Vagina (tissue), 2 donors: ENCODE measurements around the gene FMNL2. TPM values are rescaled to one million over a fixed set of nuclear protein-coding genes. Genes with fewer than 3 reads are reported as not detected.

Source experiments
- DNase-seq, 2 donors: peaks; one replicate each; pipeline ENCODE4 v3.0.0-alpha.2; 2017; ENCODE audit errors: extremely low spot score in 2 of 2
- H3K27ac ChIP-seq: fragments of 200-600 bp; sonication (generic); one replicate; pipeline ENCODE4 v1.5.1; 2019
- H3K27me3 ChIP-seq: fragments of 200-600 bp; sonication (generic); one replicate; pipeline ENCODE4 v1.5.1; 2019
- H3K36me3 ChIP-seq, 2 donors: fragments of 200-600 bp; sonication (generic); one replicate each; pipeline ENCODE4 v1.5.1; 2017 to 2019
- H3K4me1 ChIP-seq: fragments of 200-600 bp; sonication (generic); one replicate; pipeline ENCODE4 v1.5.1; 2019
- H3K4me3 ChIP-seq, 2 donors: fragments of 200-600 bp; sonication (generic); 1 replicate in 1 of 2; 2 replicates in 1 of 2; pipeline ENCODE4 v1.5.1; 2016 to 2019
- H3K9me3 ChIP-seq: fragments of 200-600 bp; sonication (generic); one replicate; pipeline ENCODE4 v1.5.1; 2019
- CTCF ChIP-seq, 3 experiments: fragments of 450-650 bp in 2 of 3; fragments of 200-600 bp in 1 of 3; sonication (generic) in 1 of 3; IDR thresholded peaks; one replicate each; pipeline ENCODE4 v1.5.1; 2017 to 2019; ENCODE audit warnings: antibody characterized with exemption in 3 of 3, mild to moderate bottlenecking in 2 of 3, moderate library complexity in 2 of 3
- POLR2A ChIP-seq, 2 donors: fragments of 450-650 bp; IDR thresholded peaks; one replicate each; pipeline ENCODE4 v1.6.1; 2017; ENCODE audit warnings: antibody characterized with exemption in 2 of 2, mild to moderate bottlenecking in 2 of 2, moderate library complexity in 2 of 2
- POLR2AphosphoS5 ChIP-seq, 2 donors: sonication (generic); formaldehyde crosslinking; IDR thresholded peaks; one replicate each; pipeline ENCODE4 v1.9.0; 2017; ENCODE audit warnings: antibody characterized with exemption in 2 of 2, mild to moderate bottlenecking in 2 of 2, low read depth in 1 of 2; ENCODE audit not compliant: insufficient read depth in 1 of 2
- intact Hi-C: fragments of 100-400 bp; cut with DNase I; formaldehyde crosslinking; loops from one replicate; pipeline ENCODE4 v1.15.1; 2023
- total RNA-seq: library from RNA; depleted of rRNA; stranded (reverse); fragments of >200 nt; gene quantifications from one replicate; pipeline ENCODE4 v1.2.3, GENCODE V29; 2016

Gene FMNL2
- total RNA-seq, 1 donor from 2014 or later = 35.4 TPM

DNA sequence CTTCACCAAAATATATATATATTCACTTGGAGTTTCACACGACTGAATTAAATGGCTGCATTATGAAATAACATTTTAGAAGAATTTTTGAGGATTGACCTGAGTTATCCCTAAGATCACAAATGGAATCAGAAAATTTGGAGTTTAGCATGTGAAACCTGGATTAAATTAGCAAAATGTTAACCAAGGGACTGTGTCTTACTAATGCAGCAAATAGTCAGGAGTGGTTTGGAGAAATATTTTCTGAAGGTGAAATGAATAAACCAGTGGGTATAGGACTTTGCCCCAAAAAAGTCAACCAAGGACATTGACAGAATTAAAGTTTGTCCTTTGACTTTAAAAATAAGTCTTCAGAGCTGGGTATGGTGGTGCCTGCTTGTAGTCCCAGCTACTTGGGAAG, 271.1 kb downstream of the FMNL2 start:
- intact Hi-C loops = no loop called here
- TF ChIP-seq POLR2A (IDR thresholded peaks at IDR 0.05) (no peak), POLR2AphosphoS5 (IDR thresholded peaks at IDR 0.05; ENCODE audit: insufficient read depth in 1 of 2, low read depth in 1 of 2) (no peak), CTCF (IDR thresholded peaks at IDR 0.05) (no peak)

GRCh38 chr2:152606941-152607340, 272.0 kb downstream of the FMNL2 start:
- TF ChIP-seq POLR2AphosphoS5 (IDR thresholded peaks at IDR 0.05; ENCODE audit: insufficient read depth in 1 of 2, low read depth in 1 of 2) = no peak
- Histone ChIP-seq H3K36me3 (no peaks in the 10 kb centered on the region), H3K27me3 (no peaks in the 10 kb centered on the region), H3K4me3 (no peak overlapping the region), H3K9me3 (no peaks in the 10 kb centered on the region), H3K4me1 (peaks cover 5% of the 10 kb centered on the region), H3K27ac (no peak overlapping the region)
- intact Hi-C loops = no loop called here
- DNase-seq = no peak

More for the DNA sequence above, 271.1 kb downstream of the FMNL2 start:
- Histone ChIP-seq H3K27ac (no peak overlapping the region), H3K27me3 (no peaks in the 10 kb centered on the region), H3K4me1 (no peaks in the 10 kb centered on the region), H3K4me3 (no peak overlapping the region), H3K36me3 (no peaks in the 10 kb centered on the region), H3K9me3 (no peaks in the 10 kb centered on the region)
- DNase-seq = no peak

GRCh38 chr2:152607793-152608300, 272.9 kb downstream of the FMNL2 start:
- no peaks in the 10 kb centered on the region for H3K27me3 ChIP-seq
- H3K9me3 ChIP-seq = no peaks in the 10 kb centered on the region
- no peak overlapping the region for H3K27ac ChIP-seq
- TF ChIP-seq CTCF (IDR thresholded peaks at IDR 0.05) (no peak), POLR2AphosphoS5 (IDR thresholded peaks at IDR 0.05; ENCODE audit: insufficient read depth in 1 of 2, low read depth in 1 of 2) (no peak), POLR2A (IDR thresholded peaks at IDR 0.05) (no peak)
- intact Hi-C loops = no loop called here
- no peak overlapping the region for H3K4me3 ChIP-seq
- H3K4me1 ChIP-seq = peaks cover 5% of the 10 kb centered on the region
- H3K36me3 ChIP-seq = no peaks in the 10 kb centered on the region
- DNase-seq = peak in 1 of 2 donors; percentile 8

GRCh38 chr2:152609154-152609553, 274.2 kb downstream of the FMNL2 start:
- H3K9me3 ChIP-seq = no peaks in the 10 kb centered on the region
- H3K4me3 ChIP-seq = no peak overlapping the region
- H3K27ac ChIP-seq = no peak overlapping the region
- H3K27me3 ChIP-seq = no peaks in the 10 kb centered on the region
- no peak for DNase-seq
- TF ChIP-seq POLR2A (IDR thresholded peaks at IDR 0.05) (no peak), POLR2AphosphoS5 (IDR thresholded peaks at IDR 0.05; ENCODE audit: insufficient read depth in 1 of 2, low read depth in 1 of 2) (no peak), CTCF (IDR thresholded peaks at IDR 0.05) (no peak)
- H3K36me3 ChIP-seq = no peaks in the 10 kb centered on the region
- intact Hi-C loops = no loop called here
- H3K4me1 ChIP-seq = peaks cover 5% of the 10 kb centered on the region

GRCh38 chr2:152609699-152610098, 274.7 kb downstream of the FMNL2 start:
- H3K36me3 ChIP-seq = no peaks in the 10 kb centered on the region
- no peaks in the 10 kb centered on the region for H3K9me3 ChIP-seq
- no peaks in the 10 kb centered on the region for H3K27me3 ChIP-seq
- H3K4me3 ChIP-seq = no peak overlapping the region
- TF ChIP-seq POLR2A (IDR thresholded peaks at IDR 0.05) (no peak), POLR2AphosphoS5 (IDR thresholded peaks at IDR 0.05; ENCODE audit: insufficient read depth in 1 of 2, low read depth in 1 of 2) (no peak), CTCF (IDR thresholded peaks at IDR 0.05) (no peak)
- intact Hi-C loops = no loop called here
- peak in 1 of 2 donors; percentile 11 for DNase-seq
- H3K27ac ChIP-seq = no peak overlapping the region
- peaks cover 5% of the 10 kb centered on the region for H3K4me1 ChIP-seq
